Measurements from ENCODE around the gene AKT2.

DNA sequence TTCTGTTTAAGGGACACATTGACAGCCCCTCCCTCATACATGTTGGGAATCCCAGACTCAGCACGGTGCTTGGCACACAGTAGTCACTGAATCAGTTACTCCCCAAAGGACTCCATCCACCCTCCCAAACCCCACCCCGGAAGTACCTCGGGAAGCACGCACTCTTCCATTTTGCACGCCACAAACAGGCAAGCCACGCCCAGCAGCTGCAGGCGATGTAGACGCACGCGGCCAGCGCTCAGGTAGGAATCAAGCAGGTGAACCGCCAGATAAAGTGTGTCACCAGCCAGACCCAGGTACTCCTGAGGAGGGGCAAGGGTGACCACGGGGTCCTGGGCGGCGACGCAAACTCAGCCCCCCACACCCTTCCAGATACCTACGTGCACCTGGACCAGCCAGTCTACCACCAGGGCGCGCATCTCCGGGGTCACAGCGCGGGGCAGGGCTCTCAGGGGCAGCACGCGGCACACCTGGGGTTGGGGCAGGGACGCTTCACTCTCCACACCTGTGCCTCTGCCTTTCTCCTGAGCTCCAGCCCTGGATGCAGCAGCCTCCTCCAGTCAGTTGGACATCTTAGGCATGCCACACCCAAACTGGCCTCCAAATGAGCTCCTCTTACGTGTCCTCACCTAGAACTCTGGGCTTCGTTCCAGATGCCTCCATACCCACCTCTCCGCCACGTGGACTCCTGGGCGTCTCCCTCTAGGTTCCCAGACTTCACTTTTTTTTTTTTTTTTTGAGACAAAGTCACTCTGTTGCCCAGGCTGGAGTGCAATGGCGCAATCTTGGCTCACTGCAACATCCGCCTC, 60.6 kb downstream of the AKT2 start:
- TF ChIP-seq, protein P1, sequence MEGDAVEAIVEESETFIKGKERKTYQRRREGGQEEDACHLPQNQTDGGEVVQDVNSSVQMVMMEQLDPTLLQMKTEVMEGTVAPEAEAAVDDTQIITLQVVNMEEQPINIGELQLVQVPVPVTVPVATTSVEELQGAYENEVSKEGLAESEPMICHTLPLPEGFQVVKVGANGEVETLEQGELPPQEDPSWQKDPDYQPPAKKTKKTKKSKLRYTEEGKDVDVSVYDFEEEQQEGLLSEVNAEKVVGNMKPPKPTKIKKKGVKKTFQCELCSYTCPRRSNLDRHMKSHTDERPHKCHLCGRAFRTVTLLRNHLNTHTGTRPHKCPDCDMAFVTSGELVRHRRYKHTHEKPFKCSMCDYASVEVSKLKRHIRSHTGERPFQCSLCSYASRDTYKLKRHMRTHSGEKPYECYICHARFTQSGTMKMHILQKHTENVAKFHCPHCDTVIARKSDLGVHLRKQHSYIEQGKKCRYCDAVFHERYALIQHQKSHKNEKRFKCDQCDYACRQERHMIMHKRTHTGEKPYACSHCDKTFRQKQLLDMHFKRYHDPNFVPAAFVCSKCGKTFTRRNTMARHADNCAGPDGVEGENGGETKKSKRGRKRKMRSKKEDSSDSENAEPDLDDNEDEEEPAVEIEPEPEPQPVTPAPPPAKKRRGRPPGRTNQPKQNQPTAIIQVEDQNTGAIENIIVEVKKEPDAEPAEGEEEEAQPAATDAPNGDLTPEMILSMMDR (IDR thresholded peaks at IDR 0.05; ENCODE audit: poor library complexity, severe bottlenecking): no peak
- TF ChIP-seq EP300 (conservative IDR thresholded peaks at IDR 0.05; ENCODE audit: poor library complexity, severe bottlenecking): no peak
- no peak for TF ChIP-seq TAF1 (IDR thresholded peaks at IDR 0.05; ENCODE audit: low read depth)
- TF ChIP-seq EZH2 (IDR thresholded peaks at IDR 0.05; ENCODE audit: borderline replicate concordance, insufficient read depth, low read length, poor library complexity, severe bottlenecking): no peak
- TF ChIP-seq MXI1 (conservative IDR thresholded peaks at IDR 0.05; ENCODE audit: poor library complexity, severe bottlenecking): no peak

All from neural cell (in vitro differentiated cells).